Ovary (tissue), 3 donors: ENCODE data around the gene TMEM9.

Source experiments
- EP300 ChIP-seq: sonication (generic); formaldehyde crosslinking; IDR thresholded peaks from one replicate; pipeline ENCODE4 v1.6.1; 2017; ENCODE audit warnings: antibody characterized with exemption
- TF ChIP-seq, protein P1 (sequence below), 3 donors: fragments of 450-650 bp in 2 of 3; fragments of 200-600 bp in 1 of 3; IDR thresholded peaks; one replicate each; pipeline versions ENCODE4 v1.5.1 to v1.8.0; 2016 to 2022; ENCODE audit warnings: antibody characterized with exemption in 3 of 3, mild to moderate bottlenecking in 1 of 3
- donor health status: DM: no; HTN: no; CAD: no.

DNA sequence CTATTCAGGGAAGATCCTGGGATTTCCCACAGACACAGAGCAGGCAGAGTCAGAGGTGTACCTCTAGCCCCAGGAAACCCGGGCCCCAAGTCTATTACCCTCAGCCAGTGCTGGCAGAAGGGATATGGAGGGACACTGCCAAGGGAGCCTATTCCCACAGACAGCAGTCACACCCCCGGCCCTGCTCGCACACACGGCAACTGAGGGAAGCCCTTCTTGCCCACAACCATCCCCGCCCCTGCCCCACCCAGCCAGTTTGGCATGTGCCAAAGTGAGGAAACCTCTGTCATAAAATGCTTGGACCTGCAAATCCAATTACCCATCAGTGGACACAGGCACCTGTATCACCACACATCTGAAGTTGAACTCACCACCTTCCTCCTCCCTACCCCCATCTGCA, 48.6 kb downstream of the TMEM9 start:
- no peak for TF ChIP-seq EP300
- TF ChIP-seq, protein P1, sequence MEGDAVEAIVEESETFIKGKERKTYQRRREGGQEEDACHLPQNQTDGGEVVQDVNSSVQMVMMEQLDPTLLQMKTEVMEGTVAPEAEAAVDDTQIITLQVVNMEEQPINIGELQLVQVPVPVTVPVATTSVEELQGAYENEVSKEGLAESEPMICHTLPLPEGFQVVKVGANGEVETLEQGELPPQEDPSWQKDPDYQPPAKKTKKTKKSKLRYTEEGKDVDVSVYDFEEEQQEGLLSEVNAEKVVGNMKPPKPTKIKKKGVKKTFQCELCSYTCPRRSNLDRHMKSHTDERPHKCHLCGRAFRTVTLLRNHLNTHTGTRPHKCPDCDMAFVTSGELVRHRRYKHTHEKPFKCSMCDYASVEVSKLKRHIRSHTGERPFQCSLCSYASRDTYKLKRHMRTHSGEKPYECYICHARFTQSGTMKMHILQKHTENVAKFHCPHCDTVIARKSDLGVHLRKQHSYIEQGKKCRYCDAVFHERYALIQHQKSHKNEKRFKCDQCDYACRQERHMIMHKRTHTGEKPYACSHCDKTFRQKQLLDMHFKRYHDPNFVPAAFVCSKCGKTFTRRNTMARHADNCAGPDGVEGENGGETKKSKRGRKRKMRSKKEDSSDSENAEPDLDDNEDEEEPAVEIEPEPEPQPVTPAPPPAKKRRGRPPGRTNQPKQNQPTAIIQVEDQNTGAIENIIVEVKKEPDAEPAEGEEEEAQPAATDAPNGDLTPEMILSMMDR (IDR thresholded peaks at IDR 0.05) = no peak
